Right hindlimb (tissue), 1 donor: ENCODE data around the gene KIT.

Experiments used
- DNase-seq: peaks from one replicate; pipeline ENCODE4 v3.0.0-alpha.2; 2018

KIT gene

DNA sequence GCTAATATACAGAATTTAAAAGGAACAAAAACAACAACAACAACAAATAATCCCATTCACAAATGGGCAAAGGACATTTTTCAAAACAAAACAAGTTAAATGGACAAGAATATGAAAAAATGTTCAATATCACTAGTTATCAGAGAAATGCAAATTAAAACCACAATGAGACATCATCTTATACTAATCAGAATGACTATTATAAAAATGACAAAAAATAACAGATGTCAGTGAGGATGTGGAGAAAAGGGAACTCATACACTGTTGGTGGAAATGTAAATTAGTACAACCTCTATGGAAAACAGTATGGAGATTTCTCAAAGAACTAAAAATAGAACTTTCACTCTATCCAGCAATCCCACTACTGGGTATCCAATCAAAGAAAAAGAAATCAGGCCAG, 92.6 kb downstream of the KIT start:
- DNase-seq: no peak

DNA sequence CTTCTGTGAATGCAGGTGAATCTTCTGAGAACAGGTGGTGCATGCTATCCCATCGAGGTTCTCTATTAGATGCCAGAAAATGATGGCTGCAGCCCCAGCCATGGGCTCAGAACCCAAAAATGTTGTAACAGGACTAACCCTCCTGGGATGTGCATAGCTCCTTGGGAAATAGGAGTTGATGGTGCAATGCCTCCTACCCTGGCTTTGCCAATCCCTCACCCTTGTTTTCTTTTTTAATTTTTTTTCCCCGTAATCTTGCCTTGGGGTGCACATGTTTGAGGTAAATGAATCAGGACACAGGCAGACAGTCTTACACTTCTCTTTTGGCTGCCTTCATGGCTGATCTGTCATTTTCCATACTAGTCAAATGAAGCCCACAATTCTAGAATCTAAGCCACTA, 96.6 kb downstream of the KIT start:
- no peak for DNase-seq

DNA sequence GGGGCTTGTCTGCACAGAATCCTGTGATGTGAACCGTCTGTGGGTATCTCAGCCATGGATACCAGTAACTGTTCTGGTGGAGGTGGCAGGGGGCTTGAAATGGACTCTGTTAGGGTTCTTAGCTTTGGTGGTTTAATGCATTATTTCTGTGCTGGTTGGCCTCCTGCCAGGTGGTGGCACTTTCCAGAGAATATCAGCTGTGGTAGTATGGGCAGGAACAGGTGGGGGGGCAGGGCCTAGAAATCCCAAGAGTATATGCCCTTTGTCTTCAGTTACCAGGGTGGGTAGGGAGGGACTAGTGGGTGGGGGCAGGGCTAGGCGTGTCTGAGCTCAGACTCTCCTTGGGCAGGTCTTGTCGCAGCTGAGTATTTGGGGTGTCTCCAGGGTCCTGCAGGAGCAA, 106.7 kb downstream of the KIT start:
- DNase-seq: no peak

DNA sequence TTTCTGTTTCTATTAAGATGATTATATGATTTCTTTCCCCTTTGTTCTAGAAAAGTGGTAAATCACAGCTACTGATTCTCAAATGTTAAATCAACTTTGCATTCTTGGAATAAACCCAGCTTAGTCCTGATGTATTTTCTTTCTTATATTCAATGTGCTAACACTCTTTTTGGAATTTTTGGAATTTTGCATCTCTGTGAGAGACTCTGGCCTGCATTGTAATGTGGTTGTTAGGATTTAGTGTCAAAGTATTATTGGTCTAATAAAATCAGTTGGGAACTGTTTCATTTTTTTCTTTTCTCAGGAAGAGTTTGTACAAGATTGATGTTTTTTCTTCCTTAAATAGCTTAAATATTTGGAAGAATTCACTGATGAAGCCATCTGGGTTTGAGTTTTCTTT, 109.6 kb downstream of the KIT start:
- no peak for DNase-seq

DNA sequence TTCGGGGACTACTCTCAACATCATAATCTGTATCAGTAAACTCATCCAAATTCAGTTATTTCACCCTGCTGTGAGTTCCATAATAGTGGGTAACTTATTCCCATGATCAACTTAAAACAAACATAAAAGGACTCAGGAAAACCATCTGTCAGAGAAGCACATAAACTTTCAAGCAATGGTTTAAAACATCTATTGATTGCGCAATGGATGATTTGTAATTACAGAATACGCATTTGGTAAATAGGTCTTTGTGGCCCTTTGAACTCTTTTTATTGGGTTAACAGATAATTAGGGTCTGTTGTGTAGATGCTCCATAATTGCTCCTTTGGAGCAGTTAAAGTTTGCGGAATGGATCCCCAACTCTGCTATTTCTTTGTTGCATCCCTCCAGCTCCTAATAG, 115.3 kb downstream of the KIT start:
- no peak for DNase-seq

DNA sequence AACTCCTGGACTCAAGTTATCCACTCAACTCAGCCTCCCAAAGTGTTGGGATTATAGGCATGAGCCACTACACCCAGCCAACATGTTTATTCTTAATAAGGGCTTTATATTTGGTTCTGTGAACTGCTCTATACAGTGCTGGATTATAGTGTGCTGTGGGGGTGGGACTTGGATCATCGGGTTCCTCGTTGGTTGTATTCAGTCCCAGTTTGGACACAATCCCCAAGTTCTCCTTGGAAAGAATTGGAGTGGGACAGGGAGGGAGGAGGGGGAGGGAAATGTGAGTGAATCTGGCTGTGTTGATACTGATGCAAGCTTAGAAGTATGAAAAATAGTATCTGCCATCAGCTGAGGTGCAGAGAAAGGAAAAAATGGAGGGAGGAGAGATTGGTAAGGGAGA, 121.3 kb downstream of the KIT start:
- DNase-seq: peak; percentile 68

DNA sequence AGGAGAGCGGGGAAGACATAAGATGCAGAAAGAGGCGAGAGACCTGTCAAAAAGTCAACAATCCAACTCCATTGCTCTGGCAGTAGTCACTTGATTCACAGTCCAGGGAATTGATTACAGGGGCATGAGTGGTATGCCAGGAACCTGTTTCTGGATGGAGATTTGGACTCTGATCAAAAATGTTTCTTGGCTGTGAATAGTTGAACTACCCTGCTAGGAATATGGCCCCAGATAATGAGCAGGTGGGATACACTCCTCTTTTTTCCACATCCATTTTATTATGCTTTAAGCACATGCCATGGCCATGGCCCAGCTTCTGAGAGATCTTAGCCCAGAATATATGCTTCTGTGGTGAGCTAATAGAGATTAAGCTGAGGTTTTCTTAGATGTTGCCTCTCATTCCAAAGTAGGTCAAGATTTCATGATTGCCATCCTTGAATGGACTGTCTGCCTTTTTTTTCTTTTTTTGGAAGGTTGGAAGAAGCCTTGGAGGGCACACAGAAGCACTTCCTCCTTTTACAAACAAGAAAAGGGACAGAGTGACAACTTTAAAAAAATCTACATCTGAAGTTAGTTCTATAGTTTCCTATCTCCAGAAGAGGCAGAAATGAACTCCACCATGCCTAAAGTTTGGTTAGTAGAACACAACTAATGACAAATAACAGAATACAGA, 121.9 kb downstream of the KIT start:
- DNase-seq: no peak

DNA sequence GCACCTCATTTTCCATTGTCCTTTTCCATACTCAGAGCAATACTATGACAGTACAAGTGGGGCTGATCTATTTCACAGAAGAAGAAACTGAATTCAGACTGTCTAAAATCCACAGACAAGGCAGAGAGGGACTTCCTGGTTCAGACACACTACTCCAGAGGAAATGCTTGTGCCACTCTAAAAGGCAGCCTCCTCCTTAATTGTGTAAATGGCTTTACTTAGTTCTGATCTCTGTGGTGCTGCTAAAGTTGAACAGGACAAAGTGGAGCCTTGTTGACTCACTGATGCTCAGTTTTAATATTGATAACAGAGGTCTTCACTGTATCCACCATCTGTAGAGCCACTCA, 122.4 kb downstream of the KIT start:
- no peak for DNase-seq

DNA sequence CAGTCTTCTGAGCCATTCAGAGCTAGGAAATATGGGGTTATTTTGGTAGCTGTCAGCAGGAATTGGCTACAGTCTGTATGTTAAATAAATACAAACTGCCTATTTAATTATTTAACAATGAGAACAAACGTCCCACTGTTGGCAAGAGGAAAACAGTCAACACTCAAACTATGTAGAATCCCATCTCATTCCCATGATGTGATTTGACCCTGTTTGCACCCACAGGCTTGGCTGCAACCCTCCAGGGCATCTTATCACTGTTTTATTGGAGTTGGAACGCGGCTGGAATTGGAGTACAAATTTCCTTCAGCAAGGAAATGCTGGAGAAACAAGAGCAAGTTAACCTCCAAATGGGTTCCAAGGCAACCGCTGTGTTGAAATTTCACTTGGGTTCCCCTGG, 124.0 kb downstream of the KIT start:
- peak; percentile 57 for DNase-seq

DNA sequence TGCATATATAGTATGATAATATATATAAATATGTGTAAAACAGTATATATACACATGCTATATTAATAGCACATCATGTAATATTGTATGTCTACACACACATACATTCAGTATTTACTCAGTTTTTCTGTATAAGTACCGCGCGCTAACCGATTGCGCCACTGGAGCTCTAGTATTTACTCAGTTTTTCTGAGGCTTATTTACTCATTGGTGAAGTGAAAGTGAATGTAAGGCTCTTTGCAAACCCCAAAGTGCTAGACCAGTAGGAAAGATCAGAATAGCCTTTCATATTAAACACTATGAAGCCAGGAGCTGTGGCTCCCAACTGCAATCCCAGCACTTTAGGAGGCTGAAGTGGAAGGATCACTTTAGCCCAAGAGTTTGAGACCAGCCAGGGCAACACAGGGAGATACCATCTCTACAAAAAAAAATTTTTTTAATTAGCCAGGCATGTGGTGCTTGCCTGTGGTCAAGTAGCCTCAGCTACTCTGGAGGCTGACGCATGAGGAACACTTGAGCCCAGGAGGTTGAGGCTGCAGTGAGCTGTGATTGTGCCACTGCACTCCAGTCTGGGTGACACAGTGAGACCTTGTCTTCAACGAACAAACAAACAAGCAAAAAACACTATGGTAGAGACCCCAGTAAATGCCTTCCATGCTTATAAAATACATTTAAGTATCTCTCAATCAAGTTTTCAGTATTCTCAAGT, 125.8 kb downstream of the KIT start:
- no peak for DNase-seq

DNA sequence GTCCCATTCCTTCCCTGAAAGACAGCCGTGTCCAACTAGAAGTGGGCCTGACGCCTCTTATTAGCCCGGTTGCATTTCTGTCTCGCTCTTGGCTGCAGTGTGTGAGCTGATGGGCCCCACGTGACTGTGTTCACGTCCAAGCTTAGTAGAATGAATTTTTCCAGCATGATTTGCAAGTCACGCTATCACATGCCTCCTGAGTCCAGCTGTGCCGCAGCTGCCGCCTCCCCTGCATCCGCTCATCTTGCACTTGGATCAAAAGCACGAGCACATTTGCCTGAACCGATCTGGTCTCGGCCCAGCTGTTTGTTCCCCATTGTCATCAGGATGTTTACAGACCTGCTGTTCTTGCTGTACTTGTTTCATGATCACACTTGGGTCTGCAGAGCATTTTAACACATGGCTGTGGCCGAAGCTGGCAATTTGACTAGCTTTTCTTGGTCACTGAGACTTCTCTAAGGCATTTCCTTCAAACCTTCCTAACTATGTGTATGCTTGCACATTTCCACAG, 126.5 kb downstream of the KIT start:
- DNase-seq: peak; percentile 96
